GM20000 (cell line): Measurements from ENCODE around the gene C14orf180.

Source experiments
- DNase-seq: peaks from one replicate; pipeline ENCODE4 v3.0.0; 2012; ENCODE audit warnings: low spot score
- CTCF ChIP-seq: IDR thresholded peaks from 2 replicates; pipeline ENCODE4 v1.5.1; 2012; ENCODE audit warnings: mild to moderate bottlenecking, control low read depth; ENCODE audit errors: extremely low read depth, missing control alignments

C14orf180 gene

GRCh38 chr14:104556256-104557021, 23.1 kb upstream of the C14orf180 start:
- no peak for TF ChIP-seq CTCF

GRCh38 chr14:104557086-104557485, 22.5 kb upstream of the C14orf180 start:
- no peak for TF ChIP-seq CTCF
- no peak for DNase-seq

More at GRCh38 chr14:104556256-104557021, 23.1 kb upstream of the C14orf180 start:
- no peak for DNase-seq

- no peak for TF ChIP-seq CTCF
- DNase-seq, result no peak
Observed at GRCh38 chr14:104557766-104558165, 21.8 kb upstream of the C14orf180 start.

GRCh38 chr14:104558231-104559027, 21.1 kb upstream of the C14orf180 start:
- TF ChIP-seq CTCF, result no peak
- DNase-seq, result no peak

- DNase-seq, result no peak
- TF ChIP-seq CTCF, result no peak
Observed at GRCh38 chr14:104559028-104559803, 20.3 kb upstream of the C14orf180 start.

GRCh38 chr14:104559804-104560585, 19.6 kb upstream of the C14orf180 start:
- DNase-seq, result no peak
- TF ChIP-seq CTCF, result no peak
